ENCODE data around the gene RUNX2.
A peak's percentile ranks its signal among the peaks of the same experiment; 100 is the strongest.

RUNX2 gene

DNA sequence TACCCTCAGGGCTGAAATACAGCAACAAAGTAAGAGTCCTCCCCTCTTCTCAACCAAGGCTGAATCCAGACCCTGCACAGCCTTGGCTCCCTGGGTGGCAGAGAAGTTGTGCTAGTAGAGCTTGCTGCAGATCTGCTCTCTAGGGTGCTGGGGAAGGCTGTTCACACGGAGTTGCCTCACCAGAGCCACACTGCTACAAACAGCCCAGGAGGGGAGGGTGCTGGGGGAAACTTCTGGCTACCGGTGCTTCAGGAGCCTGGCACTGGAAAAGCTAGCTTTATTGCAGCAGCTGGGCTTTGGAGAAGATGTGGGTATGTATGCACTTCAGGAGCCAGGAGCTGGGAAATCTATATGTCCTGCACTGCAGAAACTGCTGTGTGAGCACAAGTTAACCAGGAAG lies 87.2 kb downstream of the RUNX2 start:
- CTCF ChIA-PET: no interaction called here
- peak; percentile 23 for DNase-seq (ENCODE audit: extremely low spot score)
- POLR2A ChIA-PET: interaction anchor here (1.5 kb wide), 1 partner anchor 37 kb away, joined by 7 read pairs; the partner anchor contains the start of gene SUPT3H
- TF ChIP-seq ARNT (IDR thresholded peaks at IDR 0.05) (no peak), FOXK2 (IDR thresholded peaks at IDR 0.05) (no peak), CTBP1 (IDR thresholded peaks at IDR 0.05; ENCODE audit: borderline replicate concordance) (no peak), ELF4 (IDR thresholded peaks at IDR 0.05) (no peak), ZNF384 (IDR thresholded peaks at IDR 0.05) (no peak)
- TF ChIP-seq, protein P1, sequence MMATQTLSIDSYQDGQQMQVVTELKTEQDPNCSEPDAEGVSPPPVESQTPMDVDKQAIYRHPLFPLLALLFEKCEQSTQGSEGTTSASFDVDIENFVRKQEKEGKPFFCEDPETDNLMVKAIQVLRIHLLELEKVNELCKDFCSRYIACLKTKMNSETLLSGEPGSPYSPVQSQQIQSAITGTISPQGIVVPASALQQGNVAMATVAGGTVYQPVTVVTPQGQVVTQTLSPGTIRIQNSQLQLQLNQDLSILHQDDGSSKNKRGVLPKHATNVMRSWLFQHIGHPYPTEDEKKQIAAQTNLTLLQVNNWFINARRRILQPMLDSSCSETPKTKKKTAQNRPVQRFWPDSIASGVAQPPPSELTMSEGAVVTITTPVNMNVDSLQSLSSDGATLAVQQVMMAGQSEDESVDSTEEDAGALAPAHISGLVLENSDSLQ (IDR thresholded peaks at IDR 0.05): no peak

DNA sequence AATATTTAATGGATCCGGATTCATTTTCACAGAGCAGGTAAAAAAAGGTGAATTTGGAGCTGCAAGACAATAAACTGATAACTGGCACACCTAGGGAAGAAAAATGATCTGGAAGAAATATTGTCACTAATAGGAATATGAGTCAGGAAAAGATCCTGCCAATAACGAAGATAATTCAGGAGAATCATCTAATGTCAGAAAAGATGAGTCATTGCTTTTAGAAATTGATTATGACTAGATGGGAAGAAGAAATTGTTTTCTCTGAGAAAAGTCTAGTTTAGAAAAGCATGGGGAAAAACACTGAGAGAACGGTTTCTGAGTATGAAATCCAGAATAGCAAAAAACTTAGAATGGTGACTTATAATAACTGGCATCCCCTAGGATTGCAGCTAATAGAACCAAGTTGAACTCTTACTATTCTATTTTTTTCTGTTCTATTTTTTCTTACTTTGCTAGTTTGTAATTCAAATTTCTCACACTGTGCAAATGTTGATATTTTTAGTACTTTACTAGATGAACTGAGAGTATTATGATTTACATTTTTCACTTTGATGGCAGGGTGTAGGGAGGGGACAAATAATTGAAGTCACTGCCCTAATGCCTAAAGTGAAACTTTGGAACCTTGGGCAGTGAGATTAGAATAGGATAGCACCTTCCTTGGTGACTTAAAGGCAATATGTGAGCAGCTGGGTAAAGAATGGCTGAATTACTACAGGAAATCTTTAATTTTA lies 87.8 kb downstream of the RUNX2 start:
- DNase-seq (ENCODE audit: extremely low spot score): no peak
- POLR2A ChIA-PET: interaction anchor here (1.5 kb wide), 1 partner anchor 38 kb away, joined by 7 read pairs; the partner anchor contains the start of gene SUPT3H
- CTCF ChIA-PET: no interaction called here
- TF ChIP-seq ZNF384 (IDR thresholded peaks at IDR 0.05) (no peak), FOXA1 (IDR thresholded peaks at IDR 0.05) (no peak), BHLHE40 (IDR thresholded peaks at IDR 0.05; ENCODE audit: borderline replicate concordance) (no peak), SUZ12 (IDR thresholded peaks at IDR 0.05) (no peak)

DNA sequence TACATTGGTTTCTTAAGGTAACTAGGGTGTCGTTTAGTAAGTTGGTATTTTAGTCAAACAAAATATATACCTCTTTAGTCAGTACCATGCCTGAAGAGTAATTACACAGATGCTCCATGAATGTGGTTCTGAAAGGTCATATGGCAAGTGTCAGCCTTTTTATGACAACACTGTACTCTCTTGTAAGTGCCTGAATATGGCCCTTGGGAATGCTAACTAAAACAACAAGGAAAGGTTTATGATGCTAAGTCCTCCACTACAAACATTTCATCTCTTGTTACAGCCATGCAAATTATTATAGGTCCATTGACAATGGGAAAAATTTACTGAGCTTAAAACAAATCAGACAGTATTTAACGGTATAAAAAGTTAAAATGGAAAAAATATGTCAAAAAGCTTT lies 88.6 kb downstream of the RUNX2 start:
- POLR2A ChIA-PET: no interaction called here
- peak; percentile 45 for DNase-seq (ENCODE audit: extremely low spot score)
- CTCF ChIA-PET: no interaction called here
- TF ChIP-seq, protein P1 (IDR thresholded peaks at IDR 0.05): peak; percentile 66
- TF ChIP-seq FOXM1 (IDR thresholded peaks at IDR 0.05; ENCODE audit: borderline replicate concordance) (0 out of 2 replicates have a peak, but pooled peaks have one; percentile 29), ELF4 (IDR thresholded peaks at IDR 0.05) (no peak), TARDBP (IDR thresholded peaks at IDR 0.05) (no peak), SUZ12 (IDR thresholded peaks at IDR 0.05) (no peak), CTBP1 (IDR thresholded peaks at IDR 0.05; ENCODE audit: borderline replicate concordance) (peak; percentile 95), ARNT (IDR thresholded peaks at IDR 0.05) (peak; percentile 62; the same call in 1 of the 2 replicates), BHLHE40 (IDR thresholded peaks at IDR 0.05; ENCODE audit: borderline replicate concordance) (no peak), FOXA1 (IDR thresholded peaks at IDR 0.05) (no peak), NFRKB (IDR thresholded peaks at IDR 0.05) (no peak)

DNA sequence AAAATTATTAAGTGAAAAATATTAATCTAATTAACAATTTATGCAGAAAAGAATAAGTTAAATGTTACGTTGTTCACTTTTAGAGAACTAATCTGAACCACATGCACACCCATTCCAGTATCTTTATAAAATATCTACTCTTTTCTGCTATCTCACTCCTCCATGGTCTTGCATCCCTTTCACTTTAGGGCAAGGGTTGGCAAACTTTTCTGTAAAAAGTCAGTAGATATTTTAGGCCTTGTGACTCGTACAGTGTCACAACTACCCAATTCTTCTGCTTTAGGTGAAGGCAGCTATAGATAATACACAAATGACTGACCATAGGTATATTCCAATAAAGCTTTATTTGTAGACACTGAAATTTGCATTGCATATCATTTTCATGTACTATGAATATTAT lies 89.3 kb downstream of the RUNX2 start:
- POLR2A ChIA-PET: interaction anchor here (5.7 kb wide), 1 partner anchor 39 kb away, joined by 33 read pairs; the partner anchor contains the start of gene SUPT3H
- DNase-seq (ENCODE audit: extremely low spot score): no peak
- TF ChIP-seq FOXA1 (IDR thresholded peaks at IDR 0.05): no peak
- TF ChIP-seq SUZ12 (IDR thresholded peaks at IDR 0.05): no peak
- no peak for TF ChIP-seq FOXK2 (IDR thresholded peaks at IDR 0.05)
- TF ChIP-seq L3MBTL2 (conservative IDR thresholded peaks at IDR 0.05): no peak
- TF ChIP-seq TARDBP (IDR thresholded peaks at IDR 0.05): no peak
- no peak for TF ChIP-seq NFRKB (IDR thresholded peaks at IDR 0.05)
- no peak for TF ChIP-seq FOXM1 (IDR thresholded peaks at IDR 0.05; ENCODE audit: borderline replicate concordance)
- no peak for TF ChIP-seq ELF4 (IDR thresholded peaks at IDR 0.05)
- no peak for TF ChIP-seq SP1 (IDR thresholded peaks at IDR 0.05)
- TF ChIP-seq BHLHE40 (IDR thresholded peaks at IDR 0.05; ENCODE audit: borderline replicate concordance): no peak
- TF ChIP-seq CTBP1 (IDR thresholded peaks at IDR 0.05; ENCODE audit: borderline replicate concordance): no peak
- no peak for TF ChIP-seq ZNF384 (IDR thresholded peaks at IDR 0.05)
- no peak for TF ChIP-seq HDGF (IDR thresholded peaks at IDR 0.05; ENCODE audit: borderline replicate concordance)
- TF ChIP-seq, protein P1 (IDR thresholded peaks at IDR 0.05): no peak
- no peak for TF ChIP-seq ARNT (IDR thresholded peaks at IDR 0.05)
- TF ChIP-seq LEF1 (IDR thresholded peaks at IDR 0.05; ENCODE audit: borderline replicate concordance): no peak
- CTCF ChIA-PET: no interaction called here

DNA sequence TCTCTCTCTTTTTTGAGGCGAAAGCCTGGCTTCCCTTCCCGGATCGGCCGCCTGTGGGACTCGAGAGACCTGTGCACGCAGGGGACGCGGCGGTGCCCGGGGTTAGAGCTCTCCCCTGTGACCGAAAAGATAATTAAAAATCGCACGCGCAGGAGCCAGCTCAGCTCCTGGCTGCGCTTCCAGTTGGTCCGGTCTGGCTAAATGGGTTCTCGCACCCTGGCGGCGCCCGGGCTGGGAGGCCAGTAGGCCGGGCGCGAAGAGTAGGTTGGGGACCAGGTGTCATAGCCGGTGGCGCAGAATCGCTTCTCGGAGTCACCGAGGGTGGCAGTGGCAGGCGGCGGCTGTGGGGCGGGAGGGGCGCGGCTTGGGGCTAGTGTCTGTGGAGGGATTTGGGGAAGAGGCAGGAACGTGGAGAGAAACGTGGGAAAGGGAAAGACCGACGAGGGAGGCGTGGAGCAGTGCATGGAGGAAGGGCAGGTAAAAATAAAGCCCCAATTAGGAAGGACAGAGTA lies 91.5 kb downstream of the RUNX2 start:
- POLR2A ChIA-PET: interaction anchor here (1.2 to 5.7 kb wide), 3 partner anchors 42 to 295 kb away, joined by 4 to 33 read pairs (median 6); partner anchors contain the start of gene SUPT3H
- peak; percentile 67 for TF ChIP-seq L3MBTL2 (conservative IDR thresholded peaks at IDR 0.05)
- no peak for TF ChIP-seq FOXM1 (IDR thresholded peaks at IDR 0.05; ENCODE audit: borderline replicate concordance)
- peak; percentile 39 for DNase-seq (ENCODE audit: extremely low spot score)
- CTCF ChIA-PET: interaction anchor here (0.8 to 1.6 kb wide), 3 partner anchors 21 to 295 kb away, joined by 3 read pairs; no protein-coding TSS in a partner anchor

DNA sequence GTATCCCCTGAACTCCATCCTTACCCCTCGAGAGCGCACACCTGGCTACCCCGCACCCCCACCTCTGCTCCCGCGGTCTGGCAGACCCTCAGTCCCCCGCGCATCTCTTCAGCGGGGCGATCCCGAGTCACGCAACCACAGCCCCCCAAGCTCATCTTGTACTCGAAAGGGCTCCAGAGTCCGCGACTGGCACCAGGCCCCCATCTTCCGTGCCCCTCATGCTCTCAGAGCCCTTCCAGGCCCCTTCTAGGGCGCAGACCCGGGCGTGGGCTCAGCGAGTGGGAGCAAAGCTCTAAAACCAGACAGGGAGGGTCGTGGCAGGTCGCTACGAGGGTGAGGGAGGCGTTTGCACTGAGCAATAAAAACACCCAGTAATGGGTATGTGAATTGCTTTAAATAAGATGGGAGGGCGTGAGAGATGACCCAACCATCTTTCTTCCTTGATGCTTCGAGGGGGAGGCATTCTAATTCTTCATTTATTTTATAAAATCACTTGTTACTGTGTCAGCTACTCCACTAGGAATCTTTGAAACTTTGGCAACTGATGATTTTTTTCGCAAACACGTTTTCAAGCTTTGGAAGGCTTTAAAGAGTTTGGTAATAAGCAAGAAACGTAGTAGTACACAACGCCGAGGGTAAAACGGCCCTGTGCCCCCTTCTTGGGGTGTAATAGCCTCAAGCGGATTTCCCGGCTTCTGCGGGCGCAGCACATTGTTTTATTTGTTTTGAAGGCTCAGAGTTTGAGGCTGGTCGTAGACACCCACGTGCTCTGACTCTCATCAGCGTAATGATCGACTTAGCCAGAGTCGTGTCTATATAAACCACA lies 92.2 kb downstream of the RUNX2 start:
- TF ChIP-seq, protein P1 (IDR thresholded peaks at IDR 0.05): no peak
- TF ChIP-seq L3MBTL2 (conservative IDR thresholded peaks at IDR 0.05): peak; percentile 83
- no peak for DNase-seq (ENCODE audit: extremely low spot score)
- ChIA-PET CTCF (interaction anchor here (1.0 to 1.8 kb wide), 3 partner anchors 22 to 294 kb away, joined by 3 to 4 read pairs (median 3); no protein-coding TSS in a partner anchor), POLR2A (interaction anchor here (1.2 to 5.7 kb wide), 3 partner anchors 42 to 294 kb away, joined by 4 to 33 read pairs (median 6); partner anchors contain the start of gene SUPT3H)

Data from HEK293T (cell line).